HG03354 (cell line): ENCODE results near the gene NMRK2.
"Not testable (repeated sequence)": the region's sequence is repeated elsewhere in the genome, so short reads cannot be mapped to it uniquely, and the experiment has no call there.

Source experiments
- ATAC-seq: cut with Tn5 transposase; IDR thresholded peaks from one replicate; pipeline ENCODE4 v1.9.1; 2021; ENCODE audit warnings: mild to moderate bottlenecking; ENCODE audit not compliant: unreplicated experiment, poor library complexity, severe bottlenecking

Gene NMRK2

GRCh38 chr19:3932931-3933810, at the start of gene NMRK2:
Gene NMRK2 (plus strand): TSS chr19:3933069. CDS start chr19:3933672, 603 bp downstream.
- no peak for ATAC-seq

DNA sequence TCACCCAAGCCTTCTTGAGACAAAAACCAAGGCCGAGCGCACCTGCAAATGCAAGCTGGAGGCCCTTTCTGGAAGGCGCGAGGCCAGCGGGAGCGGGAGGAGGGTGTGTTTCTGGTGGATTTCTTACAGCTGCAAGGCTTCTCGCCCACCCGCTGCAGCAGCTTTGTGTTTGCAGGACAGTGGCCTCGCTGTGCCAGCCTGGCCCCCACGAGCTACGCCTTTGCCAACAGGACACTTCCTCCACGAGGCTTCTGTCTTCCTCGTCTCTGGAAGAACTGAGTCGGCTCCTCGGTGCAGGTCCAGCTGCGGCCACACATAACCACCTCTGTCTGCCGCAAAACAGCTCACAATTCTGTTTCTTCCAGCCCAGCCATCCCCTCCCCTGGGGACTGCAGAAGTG, 42.3 kb upstream of the NMRK2 start:
- ATAC-seq, result no peak

DNA sequence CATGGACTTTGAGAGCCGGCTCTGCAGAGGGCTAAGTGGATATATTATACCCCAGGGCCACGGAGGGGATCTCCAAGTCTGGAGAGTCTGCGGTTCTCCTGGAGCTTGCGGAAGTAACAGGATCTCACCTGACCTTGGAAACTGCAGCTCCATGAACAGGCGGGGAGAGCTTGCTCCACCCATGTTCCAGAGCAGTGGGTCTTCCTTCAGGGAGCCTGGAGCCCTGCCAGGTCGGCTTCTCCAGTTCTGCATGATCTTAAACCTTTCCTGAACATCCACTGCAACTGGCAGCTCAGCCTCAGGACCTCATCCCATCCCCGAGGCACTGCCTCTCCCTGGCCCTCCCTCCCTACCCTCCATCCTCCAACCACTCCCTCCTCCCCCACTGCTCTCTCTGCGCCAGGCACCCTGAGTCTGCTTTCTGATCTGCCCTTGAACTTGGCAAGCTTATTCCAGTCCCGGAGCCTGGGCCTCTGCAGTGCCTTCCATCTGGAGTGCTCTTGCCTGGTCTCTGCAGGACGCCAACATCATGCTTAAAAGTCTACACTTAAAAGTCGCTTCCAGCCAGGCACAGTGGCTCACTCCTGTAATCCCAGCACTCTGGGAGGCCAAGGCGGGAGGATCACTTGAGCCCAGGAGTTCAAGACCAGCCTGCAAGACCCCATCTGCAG, 39.2 kb upstream of the NMRK2 start:
- no peak for ATAC-seq

GRCh38 chr19:3894959-3895358, 37.9 kb upstream of the NMRK2 start:
- not testable (repeated sequence) for ATAC-seq

GRCh38 chr19:3895788-3896187, 37.1 kb upstream of the NMRK2 start:
- ATAC-seq, result no peak

- ATAC-seq, result no peak
These were observed 34.9 kb upstream of the NMRK2 start for GRCh38 chr19:3897936-3898335.

DNA sequence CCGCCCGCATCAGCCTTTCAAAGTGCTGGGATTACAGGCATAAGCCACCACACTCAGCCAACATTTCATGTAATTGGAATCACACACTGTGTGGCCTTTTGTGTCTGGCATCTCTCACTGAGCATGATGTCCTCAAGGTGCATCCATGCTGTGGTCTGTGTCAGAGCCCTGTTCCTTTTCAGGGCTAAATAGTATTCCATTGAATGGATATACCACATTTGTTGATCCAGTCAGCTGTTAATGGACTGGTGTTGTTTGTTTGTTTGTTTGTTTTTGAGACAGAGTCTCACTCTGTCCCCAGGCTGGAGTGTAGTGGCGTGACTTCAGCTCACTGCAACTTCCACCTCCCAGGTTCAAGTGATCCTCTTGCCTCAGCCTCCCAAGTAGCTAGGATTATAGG, 34.4 kb upstream of the NMRK2 start:
- ATAC-seq, result no peak

DNA sequence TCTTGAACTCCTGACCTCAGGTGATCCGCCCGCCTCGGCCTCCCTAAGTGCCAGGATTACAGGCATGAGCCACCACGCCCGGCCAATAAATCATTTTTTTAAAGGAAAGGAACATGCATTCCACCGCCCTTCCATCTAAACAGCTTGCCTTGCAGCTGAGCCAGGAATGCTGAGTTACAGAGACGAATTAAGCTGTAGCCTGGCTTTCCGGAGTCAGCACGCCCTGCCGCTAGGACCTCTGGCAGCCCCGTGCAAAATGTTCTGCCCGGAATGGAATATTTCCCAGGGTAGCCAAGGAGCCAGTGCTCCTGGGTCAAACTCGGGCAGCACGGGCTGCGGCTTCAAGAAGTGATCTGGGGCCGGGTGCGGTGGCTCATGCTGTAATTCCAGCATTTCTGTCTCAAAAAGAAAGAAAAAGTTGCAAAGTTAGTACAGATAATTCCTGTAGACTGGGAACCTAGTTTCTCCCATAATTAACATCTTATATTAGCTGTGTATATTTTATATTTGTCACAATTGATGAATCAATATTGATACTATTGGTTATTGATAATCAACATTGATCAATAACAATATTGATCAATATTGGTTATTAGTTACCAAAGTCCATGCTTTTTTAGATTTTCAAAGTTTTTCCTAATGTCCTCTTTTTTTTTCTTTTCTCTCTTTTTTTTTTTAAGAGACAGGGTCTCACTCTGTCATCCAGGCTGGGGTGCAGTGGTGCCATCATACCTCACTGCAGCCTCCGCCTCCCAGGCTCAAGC, 33.2 kb upstream of the NMRK2 start:
- ATAC-seq, result no peak

DNA sequence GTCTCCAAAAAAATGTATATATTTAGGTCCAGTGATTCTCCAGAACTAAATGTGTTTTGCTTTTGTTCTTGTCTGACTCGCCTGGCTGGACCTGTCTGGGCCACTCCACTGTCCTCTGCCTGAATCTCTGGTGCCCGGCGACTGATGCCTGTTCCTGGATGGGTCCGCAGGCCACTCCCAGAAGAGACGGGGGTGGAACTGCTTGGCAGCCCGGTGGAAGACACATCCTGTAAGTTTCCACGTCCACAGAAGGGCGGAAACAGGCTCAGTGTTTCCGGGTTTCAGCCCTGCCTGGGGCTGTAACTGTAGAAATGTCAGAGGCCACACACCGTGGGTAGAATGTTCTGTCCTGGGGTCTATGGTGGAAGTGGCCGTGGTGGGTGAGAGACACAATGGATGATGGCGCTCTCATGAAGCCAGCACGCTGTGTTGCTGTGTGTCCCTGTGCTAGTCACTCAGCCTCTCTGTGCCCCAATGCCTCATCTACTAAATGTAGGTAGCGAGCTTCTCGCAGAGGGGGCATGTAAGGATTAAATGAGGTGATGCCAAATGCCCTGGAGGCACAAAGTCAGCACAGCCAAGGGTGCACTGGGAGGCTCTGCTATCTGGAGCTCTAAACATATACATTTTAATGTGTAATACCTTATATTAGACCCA, 30.4 kb upstream of the NMRK2 start:
- ATAC-seq, result no peak

GRCh38 chr19:3904233-3904632, 28.6 kb upstream of the NMRK2 start:
- ATAC-seq, result no peak

GRCh38 chr19:3907626-3908265, 25.1 kb upstream of the NMRK2 start:
- no peak for ATAC-seq

- no peak for ATAC-seq
These were observed 24.4 kb upstream of the NMRK2 start for GRCh38 chr19:3908266-3909054.

GRCh38 chr19:3910105-3910504, 22.8 kb upstream of the NMRK2 start:
- ATAC-seq, result no peak

GRCh38 chr19:3914199-3914598, 18.7 kb upstream of the NMRK2 start:
- ATAC-seq, result no peak

GRCh38 chr19:3916033-3916432, 16.8 kb upstream of the NMRK2 start:
- no peak for ATAC-seq

DNA sequence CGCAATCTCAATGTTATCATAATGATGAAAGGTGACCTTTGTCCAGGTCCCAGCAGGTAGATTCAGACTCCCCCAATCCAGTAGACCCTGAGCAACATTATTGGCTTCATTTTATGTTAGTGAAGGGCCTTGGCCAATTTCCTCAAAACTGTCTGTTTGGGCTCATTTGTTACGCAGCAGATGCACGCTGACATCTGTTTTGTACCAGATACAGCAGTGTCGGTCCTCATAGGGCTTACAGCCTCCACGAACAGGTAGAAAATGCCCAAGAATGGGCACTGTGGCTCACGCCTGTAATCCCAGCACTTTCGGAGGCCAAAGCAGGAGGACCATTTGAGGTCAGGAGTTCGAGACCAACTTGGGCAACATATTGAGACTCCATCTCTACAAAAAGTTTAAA, 13.1 kb upstream of the NMRK2 start:
- no peak for ATAC-seq

DNA sequence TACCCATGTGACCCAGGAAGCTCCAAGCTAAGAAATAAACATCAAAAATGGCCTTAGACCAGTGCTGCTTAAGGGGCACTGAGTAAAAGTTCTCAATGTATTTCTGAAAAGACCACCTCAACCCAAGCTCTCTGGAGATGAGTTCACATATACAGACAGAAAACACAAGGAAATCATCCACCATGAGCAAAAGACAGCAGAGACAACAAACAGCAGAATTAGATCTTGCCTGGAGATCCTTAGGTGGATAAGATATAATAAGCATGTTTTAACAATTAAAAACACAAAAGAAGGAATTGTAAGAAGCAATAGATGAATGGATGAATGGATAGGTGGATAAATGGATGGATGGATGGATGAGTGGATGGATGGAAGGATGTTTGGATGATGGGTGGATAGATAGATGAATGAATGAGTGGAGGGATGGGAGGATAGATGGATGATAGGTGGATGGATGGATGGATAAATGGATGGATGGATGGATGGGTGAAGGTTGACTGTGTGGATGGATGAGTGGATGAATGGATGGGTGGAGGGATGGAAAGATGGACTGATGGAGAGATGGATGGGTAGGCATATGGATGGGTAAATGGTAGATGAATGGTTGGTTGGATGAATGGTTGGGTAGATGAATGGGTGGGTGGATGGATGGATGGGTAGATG, 9.6 kb upstream of the NMRK2 start:
- ATAC-seq, result no peak

- no peak for ATAC-seq
These were observed 9.0 kb upstream of the NMRK2 start for GRCh38 chr19:3923912-3924311.
